K562 (cell line): ENCODE results near the gene SUN5. TPM values are rescaled to one million over a fixed set of nuclear protein-coding genes. Genes with fewer than 3 reads are reported as not detected.

Source experiments
- ATAC-seq: fragments of 200-7000 bp; cut with Tn5 transposase; 3 replicates; pipeline ENCODE4 v1.9.1; 2020; ENCODE audit warnings: moderate library complexity
- BruUV-seq: library from RNA; stranded (reverse); fragments of 400-500 nt; replicated peaks from 2 replicates; lab custom pipeline; 2021; lab: Mats Ljungman, UMichigan
- CTCF ChIA-PET: fragments of 300-600 bp; formaldehyde crosslinking; extraction: SDS; loops from one replicate; lab custom pipeline; 2021; ENCODE audit warnings: low intra/inter-chr PET ratio; lab: Yijun Ruan, JAX
- POLR2A ChIA-PET: fragments of 300-600, 350-650 bp; sonication (Branson Sonifier 250); formaldehyde crosslinking; extraction: SDS; loops from one replicate; lab custom pipeline; 2021; ENCODE audit warnings: antibody characterized with exemption, inconsistent platforms; lab: Yijun Ruan, JAX
- DNase-seq, 4 experiments: peaks; one replicate each; pipeline versions ENCODE4 v3.0.0 to v3.0.0-alpha.2; 2011 to 2018; ENCODE audit warnings: low spot score in 3 of 4, mixed read lengths in 3 of 4; ENCODE audit errors: extremely low read depth in 1 of 4
- FAIRE-seq: peaks from 2 replicates; lab custom pipeline; 2011; peaks lifted over from hg19 to GRCh38; lab: Jason Lieb, UNC
- H2AFZ ChIP-seq: 2 replicates; pipeline ENCODE4 v1.6.0; 2011; ENCODE audit warnings: low read depth, low read length, control low read depth, inconsistent platforms
- H3K27ac ChIP-seq: fragments of 200-600 bp; 3 replicates; pipeline ENCODE4 v1.8.0; 2011; ENCODE audit warnings: low read depth, mild to moderate bottlenecking, control low read depth, inconsistent platforms, low read length, moderate library complexity, mixed read lengths; ENCODE audit errors: extremely low read depth
- H3K27me3 ChIP-seq, 2 experiments: fragments of 300-600 bp in 1 of 2; 2 replicates in 1 of 2; 3 replicates in 1 of 2; pipeline versions ENCODE4 v1.6.0 to v1.8.0; 2011; ENCODE audit warnings: inconsistent platforms in 2 of 2, low read length in 2 of 2, mild to moderate bottlenecking in 1 of 2, mixed read lengths in 1 of 2, moderate library complexity in 1 of 2; ENCODE audit not compliant: control insufficient read depth in 2 of 2, insufficient read depth in 2 of 2
- H3K36me3 ChIP-seq: fragments of 300-600 bp; 3 replicates; pipeline ENCODE4 v1.8.0; 2011; ENCODE audit warnings: mild to moderate bottlenecking, low read length, inconsistent platforms; ENCODE audit not compliant: control insufficient read depth, insufficient read depth
- H3K4me1 ChIP-seq, 2 experiments: fragments of 200-600 bp in 1 of 2; replicated peaks in 1 of 2; 2 replicates in 1 of 2; 3 replicates in 1 of 2; pipeline versions ENCODE4 v1.5.1 to v1.8.0; 2011; ENCODE audit warnings: inconsistent platforms in 2 of 2, low read length in 2 of 2, mild to moderate bottlenecking in 1 of 2, mixed read lengths in 1 of 2, moderate library complexity in 1 of 2; ENCODE audit not compliant: control insufficient read depth in 2 of 2, insufficient read depth in 2 of 2
- H3K4me2 ChIP-seq: 2 replicates; pipeline ENCODE4 v1.6.1; 2011; ENCODE audit warnings: low read length, control low read depth, inconsistent platforms, mixed read lengths; ENCODE audit not compliant: insufficient read depth
- H3K4me3 ChIP-seq: fragments of 200-600 bp; sonication (generic), shearing (Covaris generic); 2 replicates; pipeline ENCODE4 v1.5.1; 2016; ENCODE audit warnings: control low read depth, inconsistent platforms
- H3K79me2 ChIP-seq: fragments of 200-600 bp; 3 replicates; pipeline ENCODE4 v1.8.0; 2011; ENCODE audit warnings: low read length, inconsistent platforms; ENCODE audit not compliant: control insufficient read depth, insufficient read depth
- H3K9ac ChIP-seq, 2 experiments: 2 replicates each; pipeline versions ENCODE4 v1.6.0 to v1.6.1; 2011; ENCODE audit warnings: low read depth in 2 of 2, low read length in 2 of 2, control low read depth in 1 of 2, inconsistent platforms in 1 of 2, mild to moderate bottlenecking in 1 of 2, mixed read lengths in 1 of 2; ENCODE audit not compliant: insufficient read depth in 1 of 2
- H3K9me1 ChIP-seq: one replicate; pipeline ENCODE4 v1.6.0; 2011; ENCODE audit warnings: inconsistent platforms, mild to moderate bottlenecking, low read length, moderate library complexity; ENCODE audit not compliant: control insufficient read depth, insufficient read depth
- H3K9me3 ChIP-seq: replicated peaks from 2 replicates; pipeline ENCODE4 v1.5.1; 2011; ENCODE audit warnings: low read depth, low read length, inconsistent platforms; ENCODE audit not compliant: control insufficient read depth, insufficient read depth
- H4K20me1 ChIP-seq: replicated peaks from 2 replicates; pipeline ENCODE4 v1.6.1; 2011; ENCODE audit warnings: low read length, inconsistent platforms, mixed read lengths; ENCODE audit not compliant: control insufficient read depth, insufficient read depth
- FOS ChIP-seq: IDR thresholded peaks from 3 replicates; pipeline ENCODE4 v1.6.1; 2011; ENCODE audit not compliant: insufficient read length; ENCODE audit errors: extremely low read depth
- KLF10 ChIP-seq: fragments of 250-450 bp; sonication (Bioruptor Pico); IDR thresholded peaks from 2 replicates; pipeline ENCODE4 v1.6.1; 2021; ENCODE audit warnings: matching md5 sums
- ZNF217 ChIP-seq: sonication (generic); formaldehyde crosslinking; IDR thresholded peaks from 2 replicates; pipeline ENCODE4 v1.8.0; 2022; ENCODE audit warnings: mild to moderate bottlenecking, missing genetic modification reagents
- WGBS: fragments of 100-300 bp; shearing (Covaris generic); methylation state at CpG from one replicate; pipeline ENCODE4 v1.1.6; 2016; ENCODE audit warnings: low coverage, mixed read lengths; ENCODE audit not compliant: insufficient coverage; ENCODE audit errors: missing lambda C conversion rate; 5-methylcytosine and 5-hydroxymethylcytosine counted together
- in situ Hi-C: fragments of 300-500 bp; cut with MboI; formaldehyde crosslinking; loops from 4 replicates; pipeline ENCODE4 v1.15.0; 2018; ENCODE audit warnings: inconsistent platforms, mixed read lengths
- intact Hi-C: fragments of 100-400 bp; cut with micrococcal nuclease; formaldehyde crosslinking; loops from 2 replicates; pipeline ENCODE4 v1.14.2; 2022
- polyA plus RNA-seq, 8 experiments: library from polyadenylated mRNA; depleted of rRNA in 4 of 8; stranded (reverse) in 5 of 8; unstranded in 3 of 8; fragments of >200 nt; fragmentation: Nextera tagmentation in 2 of 8; fragmentation: Illumina TruSeq in 1 of 8; extraction: Ambion mirVana in 2 of 8; extraction: Trizol in 1 of 8; gene quantifications; 2 replicates each; pipeline versions ENCODE4 v1.2.1 to v1.2.3, GENCODE V29; 2011 to 2014; ENCODE audit warnings: inconsistent platforms in 1 of 8, missing spikeins in 1 of 8
- total RNA-seq, 7 experiments: library from RNA; depleted of rRNA in 6 of 7; stranded (reverse); fragments of >200 nt in 6 of 7; fragmentation: Illumina TruSeq in 2 of 7; extraction: Trizol in 2 of 7; gene quantifications; 2 replicates each; pipeline versions ENCODE4 v1.2.1 to v1.2.3, GENCODE V29; 2011 to 2021; ENCODE audit warnings: low replicate concordance in 1 of 7
- TF ChIP-seq, protein P1 (sequence below): sonication (generic); formaldehyde crosslinking; IDR thresholded peaks from 2 replicates; pipeline ENCODE4 v1.9.0; 2022; ENCODE audit warnings: mild to moderate bottlenecking, missing genetic modification reagents

The SUN5 gene
- total and polyA plus RNA-seq, 9 of the 15 experiments (the other 6 are each of a cell fraction or from before 2014, with no cell fraction given) = not detected

DNA sequence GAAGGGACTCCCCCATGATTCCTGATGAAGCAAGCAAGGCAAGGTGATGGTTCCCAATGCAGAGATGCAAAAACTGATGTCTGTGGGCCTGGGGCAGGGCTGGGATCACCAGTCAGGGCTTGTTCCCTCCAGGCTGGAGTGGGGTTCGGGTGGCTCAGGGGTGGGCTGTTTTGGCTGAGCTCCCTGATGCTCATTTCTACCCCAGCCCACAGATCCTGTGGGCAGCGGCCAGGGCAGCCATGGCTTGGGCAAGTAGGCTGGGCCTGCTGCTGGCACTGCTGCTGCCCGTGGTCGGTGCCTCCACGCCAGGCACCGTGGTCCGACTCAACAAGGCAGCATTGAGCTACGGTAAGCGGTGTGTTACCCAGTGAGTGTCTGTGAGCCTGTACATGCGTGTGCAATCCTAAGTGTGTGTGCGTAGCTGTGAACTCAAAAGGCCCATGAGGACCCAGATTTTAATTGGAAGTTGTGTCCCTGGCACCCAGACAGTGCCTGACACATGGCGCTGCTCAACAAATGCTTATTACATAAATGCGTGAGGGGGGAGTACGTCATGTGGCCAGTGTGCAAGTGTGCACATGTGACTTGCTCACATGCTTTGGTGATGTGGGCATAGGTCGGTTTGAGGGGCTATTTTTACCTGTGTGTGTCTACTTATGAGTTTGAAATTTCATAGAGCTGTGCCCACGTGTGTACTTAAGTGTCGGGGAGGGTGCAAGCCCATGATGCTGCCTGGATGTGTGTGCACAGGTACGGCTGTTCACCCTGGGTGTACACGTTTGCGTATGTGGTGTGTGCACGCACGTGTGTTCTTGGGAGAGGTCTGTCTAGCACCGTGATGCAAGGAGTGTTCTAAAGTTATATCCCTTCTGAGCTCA, 4.3 kb upstream of the SUN5 start:
- TF ChIP-seq, protein P1, sequence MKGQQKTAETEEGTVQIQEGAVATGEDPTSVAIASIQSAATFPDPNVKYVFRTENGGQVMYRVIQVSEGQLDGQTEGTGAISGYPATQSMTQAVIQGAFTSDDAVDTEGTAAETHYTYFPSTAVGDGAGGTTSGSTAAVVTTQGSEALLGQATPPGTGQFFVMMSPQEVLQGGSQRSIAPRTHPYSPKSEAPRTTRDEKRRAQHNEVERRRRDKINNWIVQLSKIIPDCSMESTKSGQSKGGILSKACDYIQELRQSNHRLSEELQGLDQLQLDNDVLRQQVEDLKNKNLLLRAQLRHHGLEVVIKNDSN = 0 out of 2 replicates have a peak, but pooled peaks have one; percentile 15
- TF ChIP-seq ZNF217 (CRISPR knock-in tag) (no peak), KLF10 (CRISPR knock-in tag) (no peak), FOS (no peak)
- Histone ChIP-seq H3K4me1 (no peaks in the 10 kb centered on the region; a peak in 1 of 5 replicates), H3K4me2 (no peak overlapping the region), H3K27me3 (peaks cover 8 to 38% of the 10 kb centered on the region in 2 experiments; a peak in 4 of 5 replicates), H4K20me1 (no peaks in the 10 kb centered on the region), H3K9me1 (no peaks in the 10 kb centered on the region), H3K79me2 (no peaks in the 10 kb centered on the region), H2AFZ (no peak overlapping the region), H3K9me3 (peaks cover 4% of the 10 kb centered on the region), H3K9ac (no peak overlapping the region), H3K27ac (no peak overlapping the region), H3K4me3 (no peak overlapping the region), H3K36me3 (no peaks in the 10 kb centered on the region)
- no TSS peak for BruUV-seq
- WGBS = 1% methylated on average over 23 of the region's 23 CpGs
- in situ Hi-C loops = no loop called here
- no peak for ATAC-seq
- ChIA-PET CTCF (no interaction called here), POLR2A (no interaction called here)
- no peak for FAIRE-seq
- DNase-seq = no peak
- intact Hi-C loops = no loop called here
